Activated T-helper 1 cell treated with anti-CD3 and anti-CD28 coated beads, Interleukin-12 subunit alpha, Interleukin-12 subunit beta, Interleukin-2, Interleukin-4 antibody, amounts not matched to agents 30 ng/mL and 10 ng/mL and 1 ng/mL, durations not matched to agents 14 hours and 24 hours and 36 hours (primary cell): ENCODE results near the gene ZNF189. TPM values are rescaled to one million over a fixed set of nuclear protein-coding genes. Genes with fewer than 3 reads are reported as not detected.

Experiments
- DNase-seq: peaks from one replicate; pipeline ENCODE4 v3.0.0; 2021; ENCODE audit warnings: low spot score
- H3K27ac Mint-ChIP-seq: one replicate; pipeline ENCODE4 v1.8.0; 2021; ENCODE audit warnings: mild to moderate bottlenecking, mixed read lengths
- H3K27me3 Mint-ChIP-seq: one replicate; pipeline ENCODE4 v1.8.0; 2022; ENCODE audit warnings: mild to moderate bottlenecking, moderate library complexity, mixed read lengths; ENCODE audit not compliant: insufficient read depth
- H3K36me3 Mint-ChIP-seq: one replicate; pipeline ENCODE4 v1.8.0; 2021; ENCODE audit warnings: low read depth, mixed read lengths
- H3K4me1 Mint-ChIP-seq: one replicate; pipeline ENCODE4 v1.8.0; 2021; ENCODE audit warnings: low read depth, mixed read lengths
- H3K4me3 Mint-ChIP-seq: one replicate; pipeline ENCODE4 v1.8.0; 2021; ENCODE audit warnings: mild to moderate bottlenecking, moderate library complexity, mixed read lengths
- H3K9me3 Mint-ChIP-seq: one replicate; pipeline ENCODE4 v1.8.0; 2021; ENCODE audit warnings: mixed read lengths
- intact Hi-C: fragments of 100-400 bp; cut with micrococcal nuclease; formaldehyde crosslinking; loops from one replicate; pipeline ENCODE4 v1.15.1; 2024
- total RNA-seq: library from RNA; stranded (reverse); gene quantifications from 2 replicates; pipeline ENCODE4 v1.2.3, GENCODE V29; 2022

ZNF189 gene
- total RNA-seq, 1 donor from 2014 or later, result 11.8 TPM

DNA sequence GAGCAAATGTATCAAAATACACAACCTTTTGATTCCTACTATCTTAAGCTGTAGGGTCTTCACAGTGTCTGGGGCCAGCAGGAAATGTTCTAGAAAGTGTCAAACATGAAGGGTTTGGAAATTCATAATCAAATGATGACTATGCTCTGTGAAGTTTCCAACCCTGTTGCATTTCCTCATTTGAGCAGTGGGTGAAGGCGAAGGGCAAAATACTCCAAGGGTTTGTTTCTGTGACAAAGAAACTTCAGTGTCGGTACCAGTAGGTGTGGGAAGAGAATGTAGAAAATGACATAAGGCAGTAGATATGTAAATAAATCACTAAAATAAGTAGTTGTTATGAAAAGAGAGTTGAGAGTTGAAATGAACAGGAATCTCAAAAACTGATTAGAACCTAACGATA, 36.3 kb downstream of the ZNF189 start:
- no peak overlapping the region for H3K4me3 Mint-ChIP-seq
- no peaks in the 10 kb centered on the region for H3K9me3 Mint-ChIP-seq
- no peak for DNase-seq
- H3K27me3 Mint-ChIP-seq, result peaks cover 7% of the 10 kb centered on the region
- intact Hi-C loops, result no loop called here
- H3K27ac Mint-ChIP-seq, result no peak overlapping the region
- H3K36me3 Mint-ChIP-seq, result no peaks in the 10 kb centered on the region
- H3K4me1 Mint-ChIP-seq, result no peaks in the 10 kb centered on the region

DNA sequence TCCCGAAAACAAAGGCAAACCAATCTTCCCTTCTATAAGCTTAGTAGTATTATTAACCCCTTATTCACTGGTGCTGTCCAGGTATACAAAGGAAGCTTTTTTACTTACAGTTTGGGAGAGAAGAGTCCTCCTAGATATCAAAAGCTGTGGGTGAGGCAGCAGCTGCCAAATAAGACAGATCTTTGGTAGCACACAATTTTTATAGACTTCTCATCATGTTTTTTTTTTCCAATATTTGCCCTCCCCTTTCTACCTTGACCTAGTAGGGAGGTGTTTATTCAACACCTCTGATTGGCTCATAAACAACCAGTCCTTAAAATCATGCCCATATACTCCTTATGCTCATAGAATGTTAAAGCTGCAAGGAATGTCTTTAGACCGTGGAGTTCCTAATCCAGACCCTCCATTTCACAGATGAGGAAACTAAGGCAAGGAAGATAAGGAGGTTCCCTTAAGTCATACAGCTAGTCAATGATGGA, 37.0 kb downstream of the ZNF189 start, which contains the start of gene ALDOB:
TSS of gene ALDOB (minus strand) at position 174 of the 479 bp plus-strand sequence. CDS start 4,887 bp downstream, outside the sequence.
- H3K4me3 Mint-ChIP-seq, result no peak within 1 kb of the TSS

DNA sequence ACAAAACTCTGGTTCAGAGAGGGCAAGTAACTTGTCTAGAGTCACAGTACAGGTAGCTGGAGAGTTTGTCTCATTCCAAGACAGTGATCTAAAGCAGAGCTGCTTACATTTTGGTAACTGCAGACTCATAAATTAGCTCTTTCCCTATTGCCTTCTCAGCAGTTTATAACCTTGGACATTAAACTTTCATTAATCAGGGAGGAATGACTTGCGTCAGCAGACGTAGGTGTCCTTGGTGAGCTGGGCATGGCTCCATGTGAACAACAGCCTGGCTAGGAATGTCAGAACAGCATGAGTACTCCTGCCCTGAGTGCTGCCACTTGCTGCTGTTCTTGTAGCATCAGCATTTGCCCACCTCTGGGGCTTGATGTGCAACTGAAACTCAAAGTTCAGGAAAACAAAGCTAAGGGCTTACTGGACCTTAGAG, 39.2 kb downstream of the ZNF189 start:
- no peaks in the 10 kb centered on the region for H3K9me3 Mint-ChIP-seq
- intact Hi-C loops, result no loop called here
- H3K27me3 Mint-ChIP-seq, result peaks cover 5% of the 10 kb centered on the region
- H3K36me3 Mint-ChIP-seq, result no peaks in the 10 kb centered on the region
- no peaks in the 10 kb centered on the region for H3K4me1 Mint-ChIP-seq
- DNase-seq, result no peak
- H3K27ac Mint-ChIP-seq, result no peak overlapping the region
- H3K4me3 Mint-ChIP-seq, result no peak overlapping the region

More for the DNA sequence above, 37.0 kb downstream of the ZNF189 start, which contains the start of gene ALDOB:
- DNase-seq, result no peak
- no peaks in the 10 kb centered on the region for H3K4me1 Mint-ChIP-seq
- peaks cover 6% of the 10 kb centered on the region for H3K27me3 Mint-ChIP-seq
- intact Hi-C loops, result no loop called here
- no peaks in the 10 kb centered on the region for H3K36me3 Mint-ChIP-seq
- H3K27ac Mint-ChIP-seq, result no peak within 1 kb of the TSS
- no peaks in the 10 kb centered on the region for H3K9me3 Mint-ChIP-seq

DNA sequence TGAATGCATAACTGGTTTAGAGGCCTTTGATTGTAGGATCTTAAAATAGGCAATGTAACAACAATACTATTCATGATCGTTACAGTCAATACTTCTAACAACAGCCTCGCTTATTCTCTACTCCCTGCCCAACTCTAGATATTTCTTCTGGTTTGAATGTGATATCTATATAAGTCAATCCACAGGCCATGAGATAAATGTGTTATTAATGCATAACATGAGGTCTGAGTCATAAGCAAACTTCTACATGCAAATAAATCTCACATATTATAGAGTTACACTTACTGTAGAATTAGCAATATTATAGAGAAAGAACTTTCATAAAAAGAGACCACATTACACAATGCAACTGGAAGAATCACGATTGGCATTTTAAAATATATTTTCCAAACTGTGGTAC, 39.9 kb downstream of the ZNF189 start:
- Mint-ChIP-seq H3K27ac (no peak overlapping the region), H3K9me3 (no peaks in the 10 kb centered on the region), H3K27me3 (peaks cover 5% of the 10 kb centered on the region), H3K4me3 (no peak overlapping the region), H3K36me3 (no peaks in the 10 kb centered on the region), H3K4me1 (no peaks in the 10 kb centered on the region)
- no peak for DNase-seq
- intact Hi-C loops, result no loop called here

DNA sequence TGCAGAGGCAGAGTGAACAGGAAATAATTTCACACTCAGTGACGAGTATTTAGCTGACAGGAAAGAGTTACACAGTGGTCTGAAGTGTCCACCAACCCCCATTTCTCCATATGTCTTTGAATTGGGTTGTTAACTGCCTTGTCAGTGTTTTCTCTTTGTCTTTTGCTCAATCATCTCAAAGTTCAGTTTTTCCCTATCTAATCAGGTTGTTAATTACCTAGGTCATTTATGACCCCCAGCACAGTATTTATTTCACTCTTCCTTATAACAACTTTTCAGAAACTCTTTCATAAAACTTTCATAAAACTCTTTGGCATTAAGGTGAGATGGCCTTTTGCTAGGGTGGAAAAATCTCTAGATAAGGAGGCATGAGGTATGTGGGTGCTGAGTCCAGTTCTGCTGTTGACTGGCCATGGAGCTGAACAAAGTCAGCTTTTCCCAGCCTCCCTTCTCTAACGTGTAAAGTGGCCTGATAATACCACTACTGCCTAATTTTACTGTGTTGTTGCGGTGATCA, 42.1 kb downstream of the ZNF189 start:
- Mint-ChIP-seq H3K4me3 (no peak overlapping the region), H3K4me1 (no peaks in the 10 kb centered on the region), H3K36me3 (no peaks in the 10 kb centered on the region), H3K9me3 (no peaks in the 10 kb centered on the region), H3K27me3 (peaks cover 4% of the 10 kb centered on the region), H3K27ac (no peak overlapping the region)
- intact Hi-C loops, result no loop called here
- DNase-seq, result no peak

DNA sequence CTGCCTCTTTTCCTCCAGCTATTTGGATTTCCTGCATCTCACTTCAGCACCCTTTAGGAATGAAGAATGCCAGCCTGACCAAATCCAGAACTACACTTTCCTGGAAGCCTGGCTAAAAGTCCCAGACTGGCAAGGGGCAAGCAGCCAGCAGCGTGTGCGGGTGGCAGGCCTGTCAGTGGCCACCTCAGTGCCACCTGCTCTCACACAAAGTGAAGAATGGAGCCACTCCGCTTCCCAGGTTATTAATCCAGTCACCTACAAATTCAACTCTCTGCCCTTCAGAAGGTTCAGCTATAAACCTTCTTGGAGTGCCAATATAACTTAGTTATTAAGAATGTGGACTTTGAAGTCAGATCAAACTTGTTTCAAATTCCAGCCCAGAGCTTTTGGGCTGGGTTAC, 43.7 kb downstream of the ZNF189 start:
- no peak for DNase-seq
- no peaks in the 10 kb centered on the region for H3K9me3 Mint-ChIP-seq
- no peak overlapping the region for H3K4me3 Mint-ChIP-seq
- no peaks in the 10 kb centered on the region for H3K4me1 Mint-ChIP-seq
- no peaks in the 10 kb centered on the region for H3K36me3 Mint-ChIP-seq
- intact Hi-C loops, result no loop called here
- no peak overlapping the region for H3K27ac Mint-ChIP-seq
- peaks cover 6% of the 10 kb centered on the region for H3K27me3 Mint-ChIP-seq

DNA sequence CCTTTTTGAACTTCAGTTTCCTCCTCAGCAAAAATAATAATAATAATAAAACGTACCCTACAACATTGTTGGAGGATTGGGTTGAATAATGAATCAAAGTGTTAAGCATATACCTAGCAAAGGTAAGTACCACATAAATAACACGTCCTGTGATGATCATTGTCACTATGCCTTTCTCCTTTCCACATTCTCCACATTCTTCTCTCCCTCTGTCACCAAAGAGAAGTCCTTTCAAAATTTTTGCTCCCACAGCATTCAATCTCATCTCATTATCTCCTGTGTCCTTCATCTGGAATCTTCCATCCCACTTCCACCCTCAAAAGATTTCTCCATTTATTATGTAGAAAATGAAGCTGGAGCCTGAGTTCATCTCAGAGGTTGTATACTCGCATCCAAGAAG, 44.1 kb downstream of the ZNF189 start:
- peaks cover 6% of the 10 kb centered on the region for H3K27me3 Mint-ChIP-seq
- no peaks in the 10 kb centered on the region for H3K9me3 Mint-ChIP-seq
- no peak overlapping the region for H3K27ac Mint-ChIP-seq
- no peak overlapping the region for H3K4me3 Mint-ChIP-seq
- no peaks in the 10 kb centered on the region for H3K4me1 Mint-ChIP-seq
- intact Hi-C loops, result no loop called here
- no peaks in the 10 kb centered on the region for H3K36me3 Mint-ChIP-seq
- no peak for DNase-seq

DNA sequence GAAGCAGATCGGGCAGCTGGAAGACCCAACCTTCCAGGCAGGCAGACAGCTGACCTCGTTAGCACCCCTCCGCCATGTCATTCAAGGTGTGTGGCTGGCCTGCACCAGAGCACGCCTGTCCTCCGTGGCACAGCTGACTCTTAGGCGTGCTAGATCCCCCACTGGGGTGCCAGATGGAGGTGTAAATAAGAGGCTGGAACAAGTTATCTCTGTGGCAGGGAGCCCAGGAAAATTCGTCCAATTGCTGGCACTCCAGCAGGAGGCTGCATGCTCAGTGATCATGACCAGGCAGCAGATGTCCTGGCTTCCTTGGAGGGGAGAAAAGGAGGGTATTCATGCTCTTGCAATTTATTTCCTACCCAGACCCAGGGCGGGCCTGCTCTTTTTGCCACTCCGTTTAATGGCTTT, 44.7 kb downstream of the ZNF189 start:
- DNase-seq, result no peak
- intact Hi-C loops, result no loop called here
- Mint-ChIP-seq H3K36me3 (no peaks in the 10 kb centered on the region), H3K9me3 (no peaks in the 10 kb centered on the region), H3K27ac (no peak overlapping the region), H3K4me3 (no peak overlapping the region), H3K4me1 (peaks cover under 1% of the 10 kb centered on the region), H3K27me3 (peaks cover 10% of the 10 kb centered on the region)

DNA sequence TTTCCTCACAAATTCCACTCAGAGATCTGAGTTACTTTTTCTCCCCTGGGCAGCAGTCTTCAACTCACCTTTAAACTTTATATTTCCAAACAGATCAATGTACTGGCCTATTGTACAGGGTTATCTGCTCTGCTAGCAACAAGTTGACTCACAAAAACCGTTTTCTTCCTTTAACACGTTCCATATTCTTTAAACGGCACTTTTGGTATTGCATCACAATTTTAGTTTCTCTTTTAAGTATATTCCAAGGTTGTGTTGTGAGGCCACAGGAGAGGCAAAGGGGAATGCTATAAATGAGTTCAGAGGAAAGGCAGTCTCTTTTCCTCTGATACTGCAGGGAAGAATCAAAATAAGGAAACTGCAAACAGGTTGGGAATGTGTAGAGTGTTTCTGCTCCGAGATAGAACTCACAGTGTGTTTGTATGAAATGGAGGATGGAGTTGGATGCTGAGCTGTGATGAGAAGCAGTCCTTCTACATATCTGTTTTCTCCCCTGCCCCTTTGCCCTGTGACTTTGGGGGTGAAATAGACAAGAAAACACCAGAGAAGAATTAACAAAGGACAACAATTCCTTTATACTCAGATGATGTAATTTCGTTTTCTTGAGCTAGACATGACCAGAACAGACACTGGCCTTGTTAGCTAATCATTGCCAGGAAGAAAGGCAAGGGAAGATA, 46.8 kb downstream of the ZNF189 start:
- no peak overlapping the region for H3K4me3 Mint-ChIP-seq
- intact Hi-C loops, result loop anchor here (5.0 kb wide), 1 partner anchor 48 kb away; the partner anchor contains the start of genes MRPL50 and ZNF189
- H3K27ac Mint-ChIP-seq, result no peak overlapping the region
- H3K4me1 Mint-ChIP-seq, result peaks cover 5% of the 10 kb centered on the region
- peaks cover 23% of the 10 kb centered on the region for H3K27me3 Mint-ChIP-seq
- H3K9me3 Mint-ChIP-seq, result no peaks in the 10 kb centered on the region
- H3K36me3 Mint-ChIP-seq, result no peaks in the 10 kb centered on the region
- DNase-seq, result no peak

DNA sequence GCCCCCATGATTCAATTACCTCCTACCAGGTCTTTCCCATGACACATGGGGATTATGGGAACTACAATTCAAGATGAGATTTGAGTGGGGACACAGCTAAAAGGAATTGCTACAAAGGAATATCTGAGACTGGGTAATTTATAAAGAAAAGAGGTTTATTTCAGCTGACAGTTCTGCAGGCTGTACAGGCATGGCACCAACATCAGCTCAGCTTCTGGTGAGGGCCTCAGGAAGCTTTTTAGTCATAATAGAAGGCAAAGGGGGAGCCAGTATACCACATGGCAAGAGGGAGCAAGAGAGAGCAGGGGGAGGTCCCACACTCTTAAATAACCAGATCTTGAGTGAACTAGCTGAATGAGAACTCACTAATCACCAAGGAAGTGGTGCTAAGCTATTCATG, 48.1 kb downstream of the ZNF189 start:
- H3K9me3 Mint-ChIP-seq, result no peaks in the 10 kb centered on the region
- H3K27me3 Mint-ChIP-seq, result peaks cover 30% of the 10 kb centered on the region
- H3K4me1 Mint-ChIP-seq, result peaks cover 5% of the 10 kb centered on the region
- intact Hi-C loops, result loop anchor here (5.0 kb wide), 1 partner anchor 49 kb away; the partner anchor contains the start of genes MRPL50 and ZNF189
- DNase-seq, result no peak
- H3K4me3 Mint-ChIP-seq, result no peak overlapping the region
- H3K36me3 Mint-ChIP-seq, result no peaks in the 10 kb centered on the region
- no peak overlapping the region for H3K27ac Mint-ChIP-seq

DNA sequence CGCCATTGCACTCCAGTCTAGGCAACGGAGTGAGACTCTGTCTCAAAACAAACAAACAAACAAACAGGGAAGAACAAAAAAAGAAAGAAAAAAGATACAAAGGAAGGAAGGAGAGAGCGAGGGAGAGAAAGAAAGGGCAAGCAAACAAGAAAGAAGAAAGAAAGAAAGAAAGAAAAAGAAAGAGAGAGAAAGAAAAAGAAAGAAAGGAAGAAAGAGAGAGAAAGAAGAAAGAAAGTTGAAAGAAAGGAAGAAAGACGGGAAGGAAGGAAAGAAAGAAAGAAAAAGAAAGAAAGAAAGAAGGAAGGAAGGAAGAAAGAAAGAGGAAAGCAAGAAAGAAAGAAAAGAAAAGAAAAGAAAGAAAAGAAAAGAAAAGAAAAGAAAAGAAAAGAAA, 50.0 kb downstream of the ZNF189 start:
- no peaks in the 10 kb centered on the region for H3K36me3 Mint-ChIP-seq
- DNase-seq, result no peak
- H3K27ac Mint-ChIP-seq, result no peak overlapping the region
- H3K9me3 Mint-ChIP-seq, result no peaks in the 10 kb centered on the region
- H3K4me3 Mint-ChIP-seq, result peak overlapping the region; percentile 55
- peaks cover 5% of the 10 kb centered on the region for H3K4me1 Mint-ChIP-seq
- peaks cover 30% of the 10 kb centered on the region for H3K27me3 Mint-ChIP-seq
- intact Hi-C loops, result loop anchor here (2.0 to 5.0 kb wide), 2 partner anchors 51 to 82 kb away; partner anchors contain the start of genes MRPL50 and ZNF189

DNA sequence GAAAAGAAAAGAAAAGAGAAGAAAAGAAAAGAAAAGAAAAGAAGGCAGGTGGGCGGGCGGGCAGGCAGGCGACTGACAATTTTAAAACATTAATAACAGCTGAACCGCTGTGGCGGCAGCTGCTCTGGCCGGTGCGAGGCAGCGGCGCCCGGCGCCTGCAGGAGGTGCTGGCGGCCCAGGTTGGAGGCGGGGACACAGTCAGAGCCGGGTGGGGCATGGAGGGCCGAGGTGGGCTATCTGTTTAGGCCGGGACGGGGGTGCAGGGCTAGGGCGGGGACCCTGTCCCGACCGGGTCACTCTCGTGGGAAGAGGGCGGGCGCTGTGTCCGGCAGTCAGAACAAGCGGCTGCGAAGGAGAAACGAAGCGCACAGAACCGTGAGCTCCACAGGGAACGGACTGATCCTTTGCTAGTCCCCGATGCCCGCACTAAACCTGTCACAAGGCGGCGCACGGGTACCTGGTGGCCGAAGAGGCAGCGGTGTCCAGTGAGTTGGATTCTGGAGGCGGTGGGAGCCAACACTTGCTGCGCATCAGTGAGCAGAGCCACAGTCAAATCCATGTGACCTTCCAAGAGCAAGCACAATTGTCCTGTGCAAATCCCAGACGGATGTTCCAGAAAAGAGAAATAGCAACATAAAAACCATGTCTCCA, 50.5 kb downstream of the ZNF189 start:
- Mint-ChIP-seq H3K27ac (no peak overlapping the region), H3K9me3 (no peaks in the 10 kb centered on the region), H3K4me3 (peak overlapping the region; percentile 40), H3K4me1 (peaks cover 5% of the 10 kb centered on the region), H3K27me3 (peaks cover 30% of the 10 kb centered on the region), H3K36me3 (no peaks in the 10 kb centered on the region)
- intact Hi-C loops, result loop anchor here (2.0 to 5.0 kb wide), 2 partner anchors 52 to 82 kb away; partner anchors contain the start of genes MRPL50 and ZNF189
- peak; percentile 3 for DNase-seq

DNA sequence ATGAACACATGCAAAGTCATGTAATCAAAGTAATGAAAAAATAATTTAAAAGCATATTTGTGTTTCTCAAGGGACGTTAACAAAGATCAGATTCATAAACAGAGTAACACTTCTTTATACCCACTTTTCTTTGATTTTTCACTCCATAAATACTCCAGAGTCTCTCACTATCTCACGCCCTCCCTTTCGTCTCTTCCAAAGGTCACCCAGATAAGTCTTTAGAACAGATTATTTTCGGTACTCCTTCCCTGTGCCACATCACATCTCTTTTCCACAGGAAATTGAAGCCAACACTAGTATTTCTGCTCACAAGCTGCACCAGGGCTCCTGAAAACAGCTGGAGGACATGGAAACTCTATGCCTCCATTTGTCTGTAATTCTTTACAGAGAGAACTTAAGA, 52.3 kb downstream of the ZNF189 start:
- H3K27ac Mint-ChIP-seq, result no peak overlapping the region
- H3K4me3 Mint-ChIP-seq, result no peak overlapping the region
- H3K4me1 Mint-ChIP-seq, result peaks cover 5% of the 10 kb centered on the region
- intact Hi-C loops, result no loop called here
- no peaks in the 10 kb centered on the region for H3K36me3 Mint-ChIP-seq
- DNase-seq, result no peak
- H3K9me3 Mint-ChIP-seq, result no peaks in the 10 kb centered on the region
- peaks cover 30% of the 10 kb centered on the region for H3K27me3 Mint-ChIP-seq
